MCF 10A (cell line): ENCODE data around the gene MAP2K5. TPM values are rescaled to one million over a fixed set of nuclear protein-coding genes. Genes with fewer than 3 reads are reported as not detected.

ENCODE experiments used
- BruUV-seq: library from RNA; stranded (reverse); fragments of 400-500 nt; replicated peaks from 2 replicates; lab custom pipeline; 2021; lab: Mats Ljungman, UMichigan
- CTCF ChIA-PET: fragments of 300-600 bp; sonication (Branson Sonifier 250); formaldehyde crosslinking; extraction: SDS; loops from one replicate; lab custom pipeline; 2021; ENCODE audit warnings: antibody characterized with exemption, inconsistent platforms; lab: Yijun Ruan, JAX
- POLR2A ChIA-PET: fragments of 300-600, 350-650 bp; sonication (Branson Sonifier 250); formaldehyde crosslinking; extraction: SDS; loops from one replicate; lab custom pipeline; 2020; ENCODE audit warnings: antibody characterized with exemption, inconsistent platforms; lab: Yijun Ruan, JAX
- DNase-seq: peaks from one replicate; pipeline ENCODE4 v3.0.0-alpha.2; 2018; ENCODE audit not compliant: unreplicated experiment
- H3K27ac Mint-ChIP-seq: one replicate; pipeline ENCODE4 v1.8.0; 2022; ENCODE audit warnings: mild to moderate bottlenecking, low read depth, mixed read lengths; ENCODE audit not compliant: unreplicated experiment
- H3K27me3 Mint-ChIP-seq: one replicate; pipeline ENCODE4 v1.8.0; 2022; ENCODE audit warnings: mixed read lengths; ENCODE audit not compliant: insufficient read depth, unreplicated experiment
- H3K36me3 Mint-ChIP-seq: one replicate; pipeline ENCODE4 v1.8.0; 2022; ENCODE audit warnings: mild to moderate bottlenecking, moderate library complexity, mixed read lengths; ENCODE audit not compliant: insufficient read depth, unreplicated experiment
- H3K4me1 Mint-ChIP-seq: one replicate; pipeline ENCODE4 v1.8.0; 2022; ENCODE audit warnings: mixed read lengths; ENCODE audit not compliant: insufficient read depth, unreplicated experiment
- H3K4me3 Mint-ChIP-seq: one replicate; pipeline ENCODE4 v1.8.0; 2022; ENCODE audit warnings: mild to moderate bottlenecking, moderate library complexity, mixed read lengths; ENCODE audit not compliant: unreplicated experiment
- H3K9me3 Mint-ChIP-seq: one replicate; pipeline ENCODE4 v1.8.0; 2022; ENCODE audit warnings: mixed read lengths; ENCODE audit not compliant: unreplicated experiment
- intact Hi-C: fragments of 100-400 bp; cut with micrococcal nuclease; formaldehyde crosslinking; loops from 2 replicates; pipeline ENCODE4 v1.14.1; 2022
- total RNA-seq: library from RNA; stranded (reverse); gene quantifications from 2 replicates; pipeline ENCODE4 v1.2.3, GENCODE V29; 2022
- TF ChIP-seq, protein P1 (sequence below): fragments of 200-600 bp; IDR thresholded peaks from one replicate; pipeline ENCODE4 v1.8.0; 2022; ENCODE audit warnings: antibody characterized with exemption, mild to moderate bottlenecking; ENCODE audit not compliant: unreplicated experiment

MAP2K5 gene
- total RNA-seq, 1 experiment from 2014 or later, result 24.4 TPM

DNA sequence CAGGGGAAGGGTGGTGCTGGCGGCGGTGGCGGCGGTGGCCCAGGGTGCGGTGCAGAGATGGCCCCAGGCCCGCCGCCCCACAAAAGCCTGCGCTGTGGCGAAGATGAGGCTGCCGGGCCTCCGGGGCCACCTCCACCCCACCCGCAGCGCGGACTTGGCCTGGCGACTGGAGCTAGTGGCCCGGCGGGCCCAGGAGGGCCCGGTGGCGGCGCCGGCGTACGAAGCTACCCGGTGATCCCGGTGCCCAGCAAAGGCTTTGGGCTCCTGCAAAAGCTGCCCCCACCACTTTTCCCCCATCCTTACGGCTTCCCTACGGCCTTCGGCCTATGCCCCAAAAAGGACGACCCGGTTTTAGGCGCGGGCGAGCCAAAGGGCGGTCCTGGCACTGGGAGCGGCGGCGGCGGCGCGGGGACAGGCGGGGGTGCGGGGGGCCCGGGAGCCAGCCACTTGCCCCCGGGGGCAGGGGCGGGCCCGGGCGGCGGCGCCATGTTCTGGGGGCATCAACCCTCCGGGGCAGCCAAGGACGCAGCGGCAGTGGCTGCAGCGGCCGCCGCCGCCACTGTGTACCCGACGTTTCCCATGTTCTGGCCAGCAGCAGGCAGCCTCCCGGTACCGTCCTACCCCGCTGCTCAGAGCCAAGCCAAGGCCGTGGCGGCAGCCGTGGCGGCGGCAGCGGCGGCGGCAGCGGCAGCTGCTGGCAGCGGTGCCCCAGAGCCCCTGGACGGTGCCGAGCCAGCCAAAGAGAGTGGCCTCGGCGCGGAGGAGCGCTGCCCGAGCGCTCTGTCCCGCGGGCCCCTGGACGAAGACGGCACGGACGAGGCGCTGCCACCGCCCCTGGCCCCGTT, 284.4 kb downstream of the MAP2K5 start:
- BruUV-seq, result no TSS peak
- Mint-ChIP-seq H3K4me1 (peaks cover 7% of the 10 kb centered on the region), H3K9me3 (no peaks in the 10 kb centered on the region), H3K36me3 (no peaks in the 10 kb centered on the region), H3K27me3 (peaks cover 45% of the 10 kb centered on the region), H3K27ac (no peak overlapping the region), H3K4me3 (no peak overlapping the region)
- ChIA-PET CTCF (no interaction called here), POLR2A (no interaction called here)
- TF ChIP-seq, protein P1, sequence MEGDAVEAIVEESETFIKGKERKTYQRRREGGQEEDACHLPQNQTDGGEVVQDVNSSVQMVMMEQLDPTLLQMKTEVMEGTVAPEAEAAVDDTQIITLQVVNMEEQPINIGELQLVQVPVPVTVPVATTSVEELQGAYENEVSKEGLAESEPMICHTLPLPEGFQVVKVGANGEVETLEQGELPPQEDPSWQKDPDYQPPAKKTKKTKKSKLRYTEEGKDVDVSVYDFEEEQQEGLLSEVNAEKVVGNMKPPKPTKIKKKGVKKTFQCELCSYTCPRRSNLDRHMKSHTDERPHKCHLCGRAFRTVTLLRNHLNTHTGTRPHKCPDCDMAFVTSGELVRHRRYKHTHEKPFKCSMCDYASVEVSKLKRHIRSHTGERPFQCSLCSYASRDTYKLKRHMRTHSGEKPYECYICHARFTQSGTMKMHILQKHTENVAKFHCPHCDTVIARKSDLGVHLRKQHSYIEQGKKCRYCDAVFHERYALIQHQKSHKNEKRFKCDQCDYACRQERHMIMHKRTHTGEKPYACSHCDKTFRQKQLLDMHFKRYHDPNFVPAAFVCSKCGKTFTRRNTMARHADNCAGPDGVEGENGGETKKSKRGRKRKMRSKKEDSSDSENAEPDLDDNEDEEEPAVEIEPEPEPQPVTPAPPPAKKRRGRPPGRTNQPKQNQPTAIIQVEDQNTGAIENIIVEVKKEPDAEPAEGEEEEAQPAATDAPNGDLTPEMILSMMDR, result no peak
- DNase-seq, result no peak
- intact Hi-C loops, result no loop called here

DNA sequence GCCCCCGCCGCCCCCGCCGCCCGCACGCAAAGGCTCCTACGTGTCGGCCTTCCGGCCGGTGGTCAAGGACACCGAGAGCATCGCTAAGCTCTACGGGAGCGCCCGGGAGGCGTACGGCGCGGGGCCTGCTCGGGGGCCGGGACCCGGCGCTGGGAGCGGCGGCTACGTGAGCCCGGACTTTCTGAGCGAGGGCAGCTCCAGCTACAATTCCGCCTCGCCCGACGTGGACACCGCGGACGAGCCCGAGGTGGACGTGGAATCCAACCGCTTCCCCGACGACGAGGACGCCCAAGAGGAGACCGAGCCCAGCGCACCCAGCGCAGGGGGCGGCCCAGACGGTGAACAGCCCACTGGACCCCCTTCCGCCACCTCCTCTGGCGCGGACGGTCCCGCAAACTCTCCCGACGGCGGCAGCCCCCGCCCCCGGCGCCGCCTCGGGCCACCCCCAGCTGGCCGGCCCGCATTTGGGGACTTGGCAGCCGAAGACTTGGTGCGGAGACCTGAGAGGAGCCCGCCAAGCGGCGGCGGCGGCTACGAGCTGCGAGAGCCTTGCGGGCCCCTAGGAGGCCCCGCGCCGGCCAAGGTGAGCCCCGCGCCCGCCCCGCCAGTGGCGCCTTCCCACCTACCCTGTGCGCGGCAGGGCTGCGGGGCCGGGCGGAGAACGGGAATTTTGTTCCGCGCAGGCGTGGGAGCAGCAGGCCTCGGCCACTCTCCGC, 285.2 kb downstream of the MAP2K5 start:
- Mint-ChIP-seq H3K36me3 (no peaks in the 10 kb centered on the region), H3K9me3 (no peaks in the 10 kb centered on the region), H3K27ac (no peak overlapping the region), H3K4me3 (no peak overlapping the region), H3K4me1 (peaks cover 6% of the 10 kb centered on the region), H3K27me3 (peaks cover 37% of the 10 kb centered on the region)
- no TSS peak for BruUV-seq
- ChIA-PET POLR2A (no interaction called here), CTCF (no interaction called here)
- TF ChIP-seq, protein P1, result no peak
- no peak for DNase-seq
- intact Hi-C loops, result no loop called here

DNA sequence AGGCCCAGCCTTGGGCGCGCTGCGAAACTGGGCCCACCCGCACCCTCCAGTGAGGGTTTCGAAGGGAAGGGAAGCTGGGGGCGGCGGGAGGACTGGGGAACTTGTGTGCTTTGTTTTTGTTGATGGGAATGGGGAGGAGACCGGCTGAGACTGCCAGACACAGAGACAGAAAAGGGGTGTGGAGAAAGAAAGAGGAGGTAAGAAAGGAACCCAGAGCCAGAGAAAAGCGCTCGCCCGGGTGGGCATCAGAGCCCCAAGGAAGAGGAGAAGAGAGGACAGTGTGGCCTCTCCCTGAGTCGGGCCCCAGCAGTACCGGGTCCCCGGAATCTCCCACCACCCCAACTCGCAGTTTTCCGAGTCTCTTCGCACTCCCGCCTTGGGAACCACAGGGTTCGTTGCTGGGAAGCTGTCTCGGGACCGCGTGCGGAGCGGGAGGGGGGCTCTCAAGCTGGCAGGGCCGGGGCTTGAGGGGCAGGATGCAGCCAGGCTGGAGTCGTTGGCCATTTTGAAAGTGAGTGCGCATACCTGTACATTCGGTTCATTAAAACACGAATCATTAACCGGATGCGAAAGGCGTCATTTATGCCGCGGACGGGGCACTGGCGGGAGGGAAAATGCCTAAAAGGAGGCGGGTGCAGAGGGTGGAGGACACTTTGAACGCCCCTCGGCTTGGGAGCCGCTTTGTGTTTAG, 285.9 kb downstream of the MAP2K5 start:
- TF ChIP-seq, protein P1, result no peak
- no peaks in the 10 kb centered on the region for H3K36me3 Mint-ChIP-seq
- BruUV-seq, result no TSS peak
- ChIA-PET CTCF (no interaction called here), POLR2A (no interaction called here)
- H3K27ac Mint-ChIP-seq, result no peak overlapping the region
- peaks cover 6% of the 10 kb centered on the region for H3K4me1 Mint-ChIP-seq
- no peak overlapping the region for H3K4me3 Mint-ChIP-seq
- no peak for DNase-seq
- H3K27me3 Mint-ChIP-seq, result peaks cover 31% of the 10 kb centered on the region
- intact Hi-C loops, result no loop called here
- H3K9me3 Mint-ChIP-seq, result no peaks in the 10 kb centered on the region
